Loucy (cell line): ENCODE data around the gene TAX1BP1.

ENCODE experiments used
- CTCF ChIP-seq: fragments of 200-600 bp; sonication (generic); conservative IDR thresholded peaks from 2 replicates; pipeline ENCODE4 v1.5.1; 2014; ENCODE audit warnings: mild to moderate bottlenecking, antibody characterized with exemption, low read length
- EZH2phosphoT487 ChIP-seq: fragments of 200-600 bp; IDR thresholded peaks from 2 replicates; pipeline ENCODE4 v1.6.1; 2018; ENCODE audit warnings: antibody characterized with exemption, mild to moderate bottlenecking, moderate library complexity, borderline replicate concordance

DNA sequence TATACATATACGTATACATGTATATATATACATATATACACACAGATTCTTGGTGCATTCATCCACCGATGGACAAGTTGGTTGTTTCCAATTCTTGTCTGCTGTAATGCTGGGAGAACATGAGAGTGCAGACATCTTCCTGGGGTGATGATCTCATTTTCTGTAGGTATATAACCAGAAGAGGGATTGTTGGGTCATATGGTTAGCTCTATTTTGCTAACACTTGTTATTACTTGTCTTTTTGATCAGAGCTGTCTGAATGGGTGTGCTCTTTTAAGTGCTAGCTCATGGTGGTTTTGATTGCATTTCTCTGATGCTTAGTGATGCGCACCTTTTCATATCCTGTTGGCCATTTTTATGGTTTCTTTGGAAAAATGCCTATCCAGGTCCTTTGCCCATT lies 106.4 kb downstream of the TAX1BP1 start:
- TF ChIP-seq CTCF: no peak
- TF ChIP-seq EZH2phosphoT487: no peak
